Islet of Langerhans (tissue), 1 donor: Measurements from ENCODE around the gene FOXB1.

Experiments used
- FAIRE-seq: peaks from one replicate; lab custom pipeline; 2011; peaks lifted over from hg19 to GRCh38; lab: Jason Lieb, UNC

FOXB1 gene

GRCh38 chr15:59998950-59999611, 5.0 kb upstream of the FOXB1 start:
- no peak for FAIRE-seq

- no peak for FAIRE-seq
Measured at GRCh38 chr15:59999612-60000112, 4.4 kb upstream of the FOXB1 start.

GRCh38 chr15:60000113-60000823, 3.8 kb upstream of the FOXB1 start:
- no peak for FAIRE-seq

GRCh38 chr15:60000824-60001609, 3.1 kb upstream of the FOXB1 start:
- FAIRE-seq, result no peak

- no peak for FAIRE-seq
Measured at GRCh38 chr15:60001610-60002527, 2.2 kb upstream of the FOXB1 start.

- FAIRE-seq, result no peak
Measured at GRCh38 chr15:60002528-60003218, 1.4 kb upstream of the FOXB1 start.

- no peak for FAIRE-seq
Measured at GRCh38 chr15:60003243-60004008, 685 bp upstream of the FOXB1 start.

- FAIRE-seq, result no peak
Measured at GRCh38 chr15:60004846-60005351, 788 bp downstream of the FOXB1 start.

- no peak for FAIRE-seq
Measured at GRCh38 chr15:60005352-60006202, 1.5 kb downstream of the FOXB1 start.

- FAIRE-seq, result no peak
Measured at GRCh38 chr15:60006203-60006862, 2.2 kb downstream of the FOXB1 start.

- FAIRE-seq, result no peak
Measured at GRCh38 chr15:60006873-60007272, 2.8 kb downstream of the FOXB1 start.

GRCh38 chr15:60009124-60009960, 5.2 kb downstream of the FOXB1 start:
- FAIRE-seq, result no peak

- FAIRE-seq, result no peak
Measured at GRCh38 chr15:60009980-60010732, 6.0 kb downstream of the FOXB1 start.

GRCh38 chr15:60010858-60011257, 6.7 kb downstream of the FOXB1 start:
- no peak for FAIRE-seq

GRCh38 chr15:60012695-60013094, 8.6 kb downstream of the FOXB1 start:
- no peak for FAIRE-seq

GRCh38 chr15:60017538-60018520, 13.7 kb downstream of the FOXB1 start:
- FAIRE-seq, result no peak
